SK-N-MC (cell line): ENCODE measurements around the gene PRDX6.
A peak's percentile ranks its signal among the peaks of the same experiment; 100 is the strongest.

Experiments used
- DNase-seq: peaks from one replicate; pipeline ENCODE4 v3.0.0-alpha.2; 2011; ENCODE audit warnings: low read depth, low spot score
- H3K27ac ChIP-seq: fragments of 200-600 bp; sonication (generic); 2 replicates; pipeline ENCODE4 v1.5.1; 2016; ENCODE audit warnings: mixed run types
- H3K36me3 ChIP-seq: fragments of 200-600 bp; sonication (generic); 2 replicates; pipeline ENCODE4 v1.6.1; 2017; ENCODE audit warnings: antibody characterized with exemption, low read length, mixed read lengths; ENCODE audit not compliant: insufficient read depth
- H3K4me3 ChIP-seq: fragments of 200-600 bp; sonication (generic); 2 replicates; pipeline ENCODE4 v1.5.1; 2016
- H3K9ac ChIP-seq: fragments of 200-600 bp; sonication (generic); 2 replicates; pipeline ENCODE4 v1.8.0; 2017; ENCODE audit warnings: mixed run types, mixed read lengths; ENCODE audit not compliant: insufficient read length
- H3K9me3 ChIP-seq: fragments of 200-600 bp; sonication (generic); 2 replicates; pipeline ENCODE4 v1.6.1; 2017; ENCODE audit warnings: low read depth, mild to moderate bottlenecking, antibody characterized with exemption, low read length, moderate library complexity, mixed read lengths
- EZH2 ChIP-seq: fragments of 200-600 bp; sonication (generic); IDR thresholded peaks from one replicate; pipeline ENCODE4 v1.6.1; 2017; ENCODE audit warnings: antibody characterized with exemption
- FOXP2 ChIP-seq: optimal IDR thresholded peaks from 2 replicates; pipeline ENCODE3; 2011; ENCODE audit warnings: mild to moderate bottlenecking, moderate library complexity; ENCODE audit not compliant: insufficient read depth; ENCODE audit errors: extremely low read length, control extremely low read depth
- POLR2AphosphoS5 ChIP-seq: IDR thresholded peaks from 2 replicates; pipeline ENCODE4 v1.6.1; 2012; ENCODE audit warnings: mild to moderate bottlenecking, low read depth, low read length, borderline replicate concordance

The PRDX6 gene

GRCh38 chr1:173475564-173476196 is 1.5 kb upstream of the PRDX6 start:
- H3K9me3 ChIP-seq: no peaks in the 10 kb centered on the region
- TF ChIP-seq EZH2 (no peak), POLR2AphosphoS5 (no peak), FOXP2 (no peak)
- peaks cover 15% of the 10 kb centered on the region; the same call in 1 of the 2 replicates for H3K36me3 ChIP-seq
- H3K9ac ChIP-seq: no peak overlapping the region
- no peak overlapping the region; the same call in 1 of the 2 replicates for H3K4me3 ChIP-seq
- H3K27ac ChIP-seq: no peak overlapping the region
- DNase-seq: no peak

DNA sequence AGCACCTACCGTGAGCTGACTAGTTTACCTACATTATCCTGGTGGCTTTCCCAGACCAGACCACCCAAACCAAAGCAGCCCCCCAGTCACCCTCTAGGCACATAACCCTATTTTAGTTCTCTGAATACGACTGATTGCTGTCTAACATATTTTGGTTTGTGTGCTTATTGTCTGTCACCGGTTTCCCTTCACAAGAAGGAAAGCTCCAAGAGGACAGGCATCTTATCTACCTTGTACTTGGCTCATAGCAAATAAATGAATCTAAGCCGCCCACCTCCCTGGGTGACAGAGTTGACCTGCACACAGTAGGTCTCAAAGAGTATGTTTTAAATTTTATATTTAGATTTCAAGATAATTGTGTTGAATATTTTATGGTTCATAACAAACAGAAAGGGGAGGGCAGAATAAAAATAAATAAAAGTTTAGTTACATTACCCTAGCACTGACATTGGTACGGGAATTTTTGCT is 904 bp upstream of the PRDX6 start:
- peak overlapping the region; percentile 85 for H3K4me3 ChIP-seq
- H3K9me3 ChIP-seq: no peaks in the 10 kb centered on the region
- TF ChIP-seq POLR2AphosphoS5 (no peak), EZH2 (no peak), FOXP2 (no peak)
- H3K36me3 ChIP-seq: peaks cover 20% of the 10 kb centered on the region; the same call in 1 of the 2 replicates
- H3K27ac ChIP-seq: no peak overlapping the region
- H3K9ac ChIP-seq: peak overlapping the region; percentile 24
- no peak for DNase-seq

DNA sequence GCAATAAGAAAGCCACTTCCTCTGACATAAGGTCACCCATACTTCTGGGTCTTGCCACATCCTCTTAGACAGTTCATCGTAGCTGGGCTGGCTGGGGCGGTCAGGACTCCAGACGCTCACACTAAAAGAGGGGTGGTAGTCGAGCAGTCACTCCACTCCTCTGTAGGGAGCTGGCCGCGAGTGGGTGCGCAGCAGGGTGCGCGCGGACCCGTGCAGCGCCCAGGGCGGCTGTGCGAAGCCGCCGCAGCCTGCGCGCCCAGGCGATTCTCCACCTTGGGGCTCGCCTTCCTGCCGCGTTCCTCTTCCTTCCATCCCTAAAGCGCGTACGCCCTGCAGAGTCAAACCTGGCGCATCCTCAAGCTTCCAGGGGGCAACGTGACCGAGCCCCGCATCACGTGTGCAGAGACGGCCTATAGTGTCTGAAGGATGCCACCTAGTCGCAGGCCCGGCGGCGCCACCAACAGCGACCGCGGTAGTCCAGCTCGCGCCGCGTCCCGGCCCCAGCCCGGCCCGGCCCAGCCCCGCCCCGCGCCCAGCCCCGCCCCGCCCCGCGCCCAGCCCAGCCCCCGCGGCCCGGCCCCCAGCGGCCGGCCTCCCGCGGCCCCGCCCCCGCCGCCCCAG is 360 bp upstream of the PRDX6 start:
- no peak overlapping the region for H3K27ac ChIP-seq
- H3K4me3 ChIP-seq: peak overlapping the region; percentile 92
- TF ChIP-seq EZH2 (no peak), POLR2AphosphoS5 (0 out of 2 replicates have a peak, but pooled peaks have one; percentile 54), FOXP2 (no peak)
- H3K9me3 ChIP-seq: no peaks in the 10 kb centered on the region
- peaks cover 25% of the 10 kb centered on the region for H3K36me3 ChIP-seq
- H3K9ac ChIP-seq: peak overlapping the region; percentile 24
- DNase-seq: no peak

- peak overlapping the region; percentile 89 for H3K9ac ChIP-seq
- DNase-seq: no peak
- peak overlapping the region; percentile 92 for H3K4me3 ChIP-seq
- no peak overlapping the region for H3K27ac ChIP-seq
- no peak for TF ChIP-seq FOXP2
- H3K9me3 ChIP-seq: no peaks in the 10 kb centered on the region
- peaks cover 39% of the 10 kb centered on the region for H3K36me3 ChIP-seq
Measured at GRCh38 chr1:173478094-173478674, 1.0 kb downstream of the PRDX6 start.

- H3K9me3 ChIP-seq: no peaks in the 10 kb centered on the region
- no peak for DNase-seq
- TF ChIP-seq FOXP2 (no peak), POLR2AphosphoS5 (no peak), EZH2 (no peak)
- no peak overlapping the region for H3K9ac ChIP-seq
- peaks cover 51% of the 10 kb centered on the region for H3K36me3 ChIP-seq
- H3K27ac ChIP-seq: no peak overlapping the region
- H3K4me3 ChIP-seq: peak overlapping the region; percentile 16; the same call in 1 of the 2 replicates
Measured at GRCh38 chr1:173479649-173480048, 2.5 kb downstream of the PRDX6 start.

GRCh38 chr1:173481195-173481772 is 4.1 kb downstream of the PRDX6 start:
- H3K27ac ChIP-seq: no peak overlapping the region
- TF ChIP-seq EZH2 (no peak), FOXP2 (no peak), POLR2AphosphoS5 (no peak)
- peaks cover 67% of the 10 kb centered on the region for H3K36me3 ChIP-seq

DNA sequence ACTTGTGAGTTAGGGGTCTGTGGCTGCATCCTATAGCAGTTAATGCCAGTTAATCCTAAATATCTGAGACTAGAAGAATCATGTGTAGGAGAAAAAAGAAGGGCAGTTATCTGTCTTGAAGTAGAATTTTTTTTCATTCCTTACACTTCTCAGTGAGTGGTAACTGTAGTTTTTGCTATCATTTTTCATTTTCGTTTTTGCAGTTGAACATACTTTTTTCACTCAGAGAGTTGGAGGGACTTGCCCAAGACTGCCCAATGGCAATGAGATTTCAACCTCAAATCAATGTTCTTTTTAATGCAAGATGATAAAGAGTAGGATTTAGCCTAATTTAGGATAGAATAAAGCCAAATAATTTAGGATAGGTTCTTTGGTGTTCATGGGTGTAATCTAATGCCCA is 5.5 kb downstream of the PRDX6 start:
- no peak for DNase-seq
- Histone ChIP-seq H3K9ac (no peak overlapping the region), H3K36me3 (peaks cover 81% of the 10 kb centered on the region), H3K4me3 (no peak overlapping the region), H3K27ac (no peak overlapping the region), H3K9me3 (no peaks in the 10 kb centered on the region)
- TF ChIP-seq FOXP2 (no peak), EZH2 (no peak), POLR2AphosphoS5 (no peak)

More at GRCh38 chr1:173481195-173481772, 4.1 kb downstream of the PRDX6 start:
- H3K9ac ChIP-seq: no peak overlapping the region
- no peak for DNase-seq
- no peak overlapping the region for H3K4me3 ChIP-seq
- no peaks in the 10 kb centered on the region for H3K9me3 ChIP-seq

DNA sequence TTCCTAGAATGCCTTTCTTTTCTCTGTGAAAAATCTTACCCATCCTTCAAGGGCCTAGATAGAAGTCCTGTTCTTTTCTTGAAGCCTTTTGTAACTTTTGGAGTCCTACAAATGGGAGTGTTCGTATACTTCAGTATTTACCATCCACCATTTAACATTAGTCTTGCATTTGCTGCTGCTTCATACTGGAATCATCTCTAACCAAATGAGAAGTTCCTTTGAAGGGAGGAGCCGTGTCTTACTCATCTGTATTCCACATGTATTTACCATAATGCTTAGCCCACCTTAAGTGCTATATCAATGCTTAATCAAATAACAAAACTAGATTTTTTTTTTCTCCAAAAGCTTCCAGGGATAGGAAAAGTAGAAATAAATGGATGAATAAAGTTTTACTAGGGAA is 7.1 kb downstream of the PRDX6 start:
- peaks cover 96% of the 10 kb centered on the region for H3K36me3 ChIP-seq
- H3K27ac ChIP-seq: no peak overlapping the region
- H3K9ac ChIP-seq: no peak overlapping the region
- TF ChIP-seq POLR2AphosphoS5 (no peak), EZH2 (no peak), FOXP2 (no peak)
- H3K9me3 ChIP-seq: no peaks in the 10 kb centered on the region
- H3K4me3 ChIP-seq: no peak overlapping the region
- DNase-seq: no peak
